Brain pericyte (primary cell): ENCODE results near the gene HDAC9.

Source experiments
- DNase-seq: peaks from one replicate; pipeline ENCODE4 v3.0.0-alpha.2; 2012; ENCODE audit warnings: low read depth, low spot score

HDAC9 gene

GRCh38 chr7:18553605-18554003 lies 58.1 kb downstream of the HDAC9 start:
- DNase-seq = no peak

- no peak for DNase-seq
Measured at GRCh38 chr7:18555120-18555519, 59.6 kb downstream of the HDAC9 start.

- no peak for DNase-seq
Measured at GRCh38 chr7:18555968-18556367, 60.4 kb downstream of the HDAC9 start.

GRCh38 chr7:18558503-18558902 lies 63.0 kb downstream of the HDAC9 start:
- DNase-seq = no peak

- no peak for DNase-seq
Measured at GRCh38 chr7:18558910-18559309, 63.4 kb downstream of the HDAC9 start.

GRCh38 chr7:18559756-18560155 lies 64.2 kb downstream of the HDAC9 start:
- no peak for DNase-seq

- no peak for DNase-seq
Measured at GRCh38 chr7:18564779-18565178, 69.2 kb downstream of the HDAC9 start.

GRCh38 chr7:18565337-18565736 lies 69.8 kb downstream of the HDAC9 start:
- DNase-seq = no peak

- no peak for DNase-seq
Measured at GRCh38 chr7:18566205-18566604, 70.7 kb downstream of the HDAC9 start.

- no peak for DNase-seq
Measured at GRCh38 chr7:18566829-18567228, 71.3 kb downstream of the HDAC9 start.

- DNase-seq = no peak
Measured at GRCh38 chr7:18570441-18570840, 74.9 kb downstream of the HDAC9 start.

- no peak for DNase-seq
Measured at GRCh38 chr7:18570890-18571478, 75.4 kb downstream of the HDAC9 start.

- DNase-seq = no peak
Measured at GRCh38 chr7:18572154-18572553, 76.6 kb downstream of the HDAC9 start.

GRCh38 chr7:18572885-18573284 lies 77.3 kb downstream of the HDAC9 start:
- DNase-seq = no peak

- DNase-seq = no peak
Measured at GRCh38 chr7:18573410-18574234, 78.1 kb downstream of the HDAC9 start.

- DNase-seq = no peak
Measured at GRCh38 chr7:18574235-18574540, 78.6 kb downstream of the HDAC9 start.

GRCh38 chr7:18574676-18575075 lies 79.1 kb downstream of the HDAC9 start:
- no peak for DNase-seq

GRCh38 chr7:18575622-18576572 lies 80.3 kb downstream of the HDAC9 start:
- no peak for DNase-seq

- no peak for DNase-seq
Measured at GRCh38 chr7:18577096-18577771, 81.7 kb downstream of the HDAC9 start.

GRCh38 chr7:18579698-18580097 lies 84.1 kb downstream of the HDAC9 start:
- no peak for DNase-seq

GRCh38 chr7:18580950-18581349 lies 85.4 kb downstream of the HDAC9 start:
- DNase-seq = no peak

- DNase-seq = no peak
Measured at GRCh38 chr7:18583305-18583704, 87.8 kb downstream of the HDAC9 start.
